COLO829 (cell line): ENCODE results near the gene KCP.

Source experiments
- DNase-seq: peaks from one replicate; pipeline ENCODE4 v3.0.0; 2012; ENCODE audit warnings: low spot score

Gene KCP

DNA sequence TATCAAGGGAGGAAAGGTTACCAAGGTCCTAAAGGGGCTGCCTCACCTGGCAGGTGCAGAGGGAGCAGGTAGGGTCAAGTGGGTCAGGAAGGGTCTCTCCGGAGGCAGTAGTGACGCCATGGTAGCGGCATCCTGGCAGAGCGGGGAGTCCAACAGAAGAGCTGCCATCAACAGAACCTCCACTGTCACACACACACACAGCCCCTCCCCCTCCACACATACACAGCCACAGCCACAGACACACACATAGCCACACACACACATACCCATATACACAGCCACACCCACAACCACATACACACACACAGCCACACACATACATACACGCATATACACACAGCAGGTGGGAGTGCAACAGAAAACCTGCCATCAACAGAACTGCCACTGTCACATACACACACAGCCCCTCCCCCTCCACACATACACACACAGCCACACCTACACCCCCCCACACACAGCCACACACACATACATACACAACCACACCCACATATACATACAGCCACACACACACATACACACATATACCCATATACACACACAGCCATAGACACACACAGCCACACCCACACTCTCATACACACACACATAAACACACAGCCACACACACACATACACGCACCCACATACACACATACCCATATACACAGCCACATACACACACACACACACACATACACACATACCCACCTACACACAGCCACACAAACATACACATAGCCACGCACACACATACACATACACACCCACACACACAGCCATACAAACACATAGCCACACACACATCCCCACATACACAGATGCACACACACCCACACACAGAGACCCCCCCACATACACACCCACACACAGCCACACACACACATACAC, 23.1 kb downstream of the KCP start:
- no peak for DNase-seq

DNA sequence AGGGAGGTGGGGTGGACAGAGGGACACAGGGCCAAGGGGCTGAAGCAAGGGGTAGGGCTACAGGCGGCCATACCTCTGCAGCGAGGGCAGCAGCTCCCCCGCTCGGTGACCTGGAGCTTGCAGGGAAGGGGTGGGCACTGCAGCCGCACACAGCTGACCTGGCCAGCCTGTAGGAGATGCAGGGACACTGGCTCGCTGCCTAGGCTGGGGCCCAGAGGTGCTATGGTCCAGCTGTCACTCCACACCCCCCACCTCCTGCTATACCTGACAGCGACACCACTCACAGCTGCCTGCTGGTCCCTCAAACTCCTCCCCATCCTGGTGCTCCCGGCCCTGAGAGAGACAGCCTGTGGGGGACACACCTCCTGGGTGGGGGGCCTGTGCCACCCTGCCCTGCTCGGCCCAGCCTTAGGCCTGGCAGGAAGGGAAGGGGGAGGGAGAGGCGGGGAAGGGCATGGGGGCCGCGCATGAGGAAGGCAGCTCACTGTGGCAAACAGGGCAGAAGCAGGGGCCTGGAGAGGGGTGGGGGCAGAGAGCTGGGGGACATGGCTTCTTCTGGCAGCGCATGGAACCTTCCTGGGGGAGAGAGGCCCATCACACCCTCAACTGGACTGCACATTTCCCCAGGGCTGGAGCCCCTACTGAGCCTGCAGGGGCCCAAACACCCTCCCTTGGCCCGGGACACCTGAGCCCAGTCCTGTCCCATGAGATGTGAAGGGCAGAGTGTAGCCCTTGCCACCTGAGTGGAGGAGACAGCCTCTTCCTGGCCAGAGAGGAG, 23.9 kb downstream of the KCP start:
- DNase-seq, result no peak

DNA sequence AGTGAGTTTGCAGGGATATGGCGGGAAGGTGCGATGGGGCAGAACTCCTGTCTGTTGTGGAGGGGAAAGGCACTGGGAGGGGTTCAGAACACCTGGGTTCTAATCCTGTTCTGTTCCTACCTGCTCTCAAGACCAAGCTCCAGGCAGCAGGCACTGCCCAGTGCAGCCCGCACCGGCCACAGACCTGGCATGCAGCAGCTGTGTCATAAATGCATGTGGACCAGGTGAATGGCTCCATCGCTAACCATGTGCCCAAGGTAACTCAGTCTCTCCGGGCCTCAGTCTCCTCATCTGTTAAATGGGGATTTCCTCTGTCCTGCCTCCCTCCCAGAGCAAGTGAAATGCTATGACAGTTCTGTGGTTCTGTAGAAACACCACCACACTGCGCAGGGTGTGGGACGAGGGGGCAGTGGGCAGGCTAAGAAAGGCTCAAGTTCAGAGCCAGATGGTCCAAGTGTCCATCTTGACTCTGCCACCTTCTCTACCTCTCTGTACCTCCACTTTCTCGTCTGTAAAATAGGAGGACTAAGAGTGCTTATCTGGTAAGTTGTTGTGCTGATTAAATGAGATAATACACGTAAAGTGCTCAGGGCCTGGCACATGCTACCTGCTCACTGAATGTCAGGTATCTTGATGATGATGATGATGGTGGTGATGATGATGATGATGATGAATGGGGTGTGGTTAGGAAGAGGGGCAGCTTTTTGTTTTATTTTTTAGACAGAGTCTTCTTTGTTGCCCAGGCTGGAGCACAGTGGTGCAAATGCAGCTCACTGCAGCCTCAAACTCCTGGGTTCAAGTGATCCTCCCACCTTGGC, 24.9 kb downstream of the KCP start:
- DNase-seq, result no peak

DNA sequence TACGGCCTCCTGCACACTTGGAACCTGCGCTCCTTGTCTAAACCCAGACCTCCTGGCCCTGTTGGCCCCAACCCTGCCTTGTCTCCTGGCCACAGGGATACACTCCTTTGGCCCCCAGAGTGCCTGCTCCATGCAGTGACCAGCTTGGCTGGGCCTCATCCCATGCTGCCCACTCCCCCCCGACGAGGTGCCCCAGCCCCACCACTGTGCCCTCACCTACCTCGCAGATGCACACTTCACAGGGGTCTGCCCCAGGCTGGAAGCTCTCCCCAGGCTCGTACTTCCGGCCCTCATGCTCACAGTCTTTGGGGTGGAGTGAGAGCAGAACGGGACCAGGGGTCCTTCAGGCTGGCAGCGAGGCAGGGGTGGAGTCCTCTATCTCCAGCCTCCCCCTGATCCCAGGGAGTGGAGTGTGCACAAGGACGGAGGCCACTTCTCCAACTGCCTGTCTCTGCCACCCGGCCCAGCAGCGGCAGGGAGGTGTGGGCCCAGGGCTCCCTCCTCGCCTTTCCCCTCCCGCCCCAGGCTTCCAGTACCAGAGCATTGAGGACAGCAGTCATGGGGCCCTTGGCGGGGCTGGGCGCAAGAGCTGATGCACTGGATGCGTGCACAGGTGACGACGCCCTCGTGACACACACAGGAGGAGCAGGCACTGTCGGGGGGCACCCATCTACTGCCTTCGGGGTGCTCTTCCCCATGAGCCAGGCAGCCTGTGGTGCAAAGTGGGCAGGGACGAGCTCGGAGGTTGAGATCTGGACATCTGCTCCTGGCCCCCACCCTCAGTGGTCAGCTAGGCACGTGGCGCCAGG, 25.7 kb downstream of the KCP start:
- DNase-seq, result no peak

DNA sequence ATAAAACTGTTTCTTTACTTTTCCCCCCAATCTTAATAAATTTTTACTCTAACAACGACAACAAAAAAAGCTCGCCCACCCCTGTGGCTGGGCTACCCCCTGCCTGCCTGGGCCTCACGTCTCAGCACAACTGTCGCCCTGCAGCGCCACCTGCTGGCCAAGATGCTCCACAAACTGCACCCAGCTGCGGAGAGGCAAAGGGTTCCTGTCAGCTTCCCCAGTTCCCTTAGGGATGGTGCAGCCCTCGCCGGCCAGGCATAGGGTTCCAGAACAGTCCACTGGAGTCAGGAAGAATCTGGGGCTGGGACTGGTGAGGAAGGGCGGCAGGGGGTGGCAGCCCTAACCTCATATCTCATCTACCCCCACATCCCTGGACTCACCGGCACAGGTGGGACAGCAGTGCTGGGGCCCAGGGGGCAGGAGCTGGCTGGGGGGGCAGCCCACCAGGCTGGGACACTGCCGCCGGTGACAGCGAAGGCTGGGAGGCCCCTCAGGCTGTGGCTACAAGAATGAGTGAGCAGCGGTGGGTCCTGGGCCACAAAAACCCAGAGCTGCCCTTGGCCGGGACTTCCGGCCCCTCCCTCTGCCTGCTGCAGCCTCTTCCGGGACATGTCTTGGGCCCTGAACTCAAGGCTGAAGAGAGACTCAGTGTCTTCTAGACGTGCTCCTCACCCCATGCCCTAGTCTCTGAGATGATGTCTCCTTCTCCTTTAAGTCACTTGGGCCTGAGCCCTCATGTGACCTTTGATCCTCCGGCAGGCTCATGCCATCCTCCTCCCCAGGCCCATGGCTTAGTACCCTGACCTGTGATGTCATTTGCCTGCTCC, 26.7 kb downstream of the KCP start:
- peak; percentile 97 for DNase-seq

DNA sequence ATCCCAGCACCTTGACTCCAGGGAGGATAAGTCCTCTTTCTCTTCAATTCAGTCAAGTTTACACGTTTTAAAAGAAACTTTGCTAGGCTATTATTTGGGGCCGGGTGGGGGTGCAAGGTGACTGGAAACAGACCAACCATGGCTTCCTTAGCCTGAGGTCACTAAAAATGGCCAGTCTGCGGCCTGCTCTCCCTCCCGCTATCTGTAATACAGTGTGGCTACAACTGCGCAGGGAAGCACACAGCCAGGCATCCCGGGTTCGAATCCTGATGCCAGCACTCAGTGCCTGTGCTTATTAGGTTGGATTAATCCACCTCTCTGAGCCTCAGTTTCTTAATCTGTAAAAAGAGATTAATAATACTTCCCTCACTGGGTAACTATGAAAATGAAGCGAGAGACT, 28.4 kb downstream of the KCP start:
- no peak for DNase-seq

DNA sequence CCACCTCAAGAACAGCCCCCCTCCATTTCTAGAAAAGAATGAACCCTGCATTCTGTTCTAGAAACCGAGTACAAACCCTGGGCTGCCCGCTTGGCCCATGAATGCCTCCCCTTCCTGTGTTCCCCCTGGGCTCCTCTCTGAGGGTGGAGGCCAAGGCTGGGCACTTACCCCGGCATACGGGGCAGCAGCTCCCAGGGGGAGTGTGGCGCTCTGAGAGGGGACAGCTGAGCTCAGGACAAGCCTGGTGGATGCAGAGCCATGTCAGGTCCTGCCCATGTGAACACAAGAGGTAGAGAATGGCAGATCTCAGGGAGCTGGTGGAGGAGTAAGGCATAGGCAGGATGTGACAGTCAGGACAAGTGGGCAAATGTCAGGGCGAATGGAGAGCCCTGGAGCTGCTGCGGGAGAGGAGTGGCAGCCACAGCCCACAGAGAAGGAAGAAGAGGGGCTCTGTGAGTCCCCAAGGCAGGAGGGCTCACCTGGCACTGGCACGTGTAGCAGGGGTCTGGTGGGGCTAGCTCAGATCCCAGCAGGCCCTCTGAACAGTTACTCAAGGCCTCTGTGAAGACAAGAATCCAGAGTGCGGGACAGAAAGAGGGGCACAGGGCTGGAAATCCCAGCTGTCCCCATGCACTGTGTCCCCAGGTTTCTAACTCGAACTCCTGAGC, 28.9 kb downstream of the KCP start:
- DNase-seq, result no peak

DNA sequence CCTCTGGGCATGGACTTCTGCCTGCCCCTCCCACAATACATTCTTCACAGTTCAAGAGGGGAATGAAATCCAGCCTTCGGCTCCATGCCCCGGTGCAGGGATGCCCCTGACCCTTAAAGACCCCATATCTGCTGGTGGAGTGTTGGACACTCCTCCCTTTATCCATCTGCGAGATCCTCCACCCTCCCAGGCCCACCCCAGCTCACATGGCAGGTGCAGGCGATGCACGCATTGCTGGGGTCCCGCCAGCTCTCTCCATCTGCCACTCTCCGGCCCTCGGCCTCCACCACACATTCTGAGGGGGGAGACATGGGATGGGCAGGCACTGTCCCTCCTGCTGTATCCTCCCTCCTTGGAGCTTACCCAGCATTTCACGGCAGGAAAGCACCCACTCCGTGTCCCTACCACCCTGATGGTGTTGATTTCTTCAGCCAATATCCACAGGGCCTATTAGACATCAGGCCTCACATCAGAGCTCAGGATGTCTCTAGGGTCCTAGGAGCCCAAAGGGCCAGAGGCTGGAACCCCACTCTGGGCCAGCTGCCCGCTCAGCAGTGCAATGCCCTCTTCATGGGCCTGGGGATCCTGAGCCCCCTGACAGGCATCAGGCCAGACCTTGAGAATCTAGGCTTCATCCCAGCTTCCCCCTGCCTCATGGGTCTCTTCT, 29.6 kb downstream of the KCP start:
- DNase-seq, result no peak

DNA sequence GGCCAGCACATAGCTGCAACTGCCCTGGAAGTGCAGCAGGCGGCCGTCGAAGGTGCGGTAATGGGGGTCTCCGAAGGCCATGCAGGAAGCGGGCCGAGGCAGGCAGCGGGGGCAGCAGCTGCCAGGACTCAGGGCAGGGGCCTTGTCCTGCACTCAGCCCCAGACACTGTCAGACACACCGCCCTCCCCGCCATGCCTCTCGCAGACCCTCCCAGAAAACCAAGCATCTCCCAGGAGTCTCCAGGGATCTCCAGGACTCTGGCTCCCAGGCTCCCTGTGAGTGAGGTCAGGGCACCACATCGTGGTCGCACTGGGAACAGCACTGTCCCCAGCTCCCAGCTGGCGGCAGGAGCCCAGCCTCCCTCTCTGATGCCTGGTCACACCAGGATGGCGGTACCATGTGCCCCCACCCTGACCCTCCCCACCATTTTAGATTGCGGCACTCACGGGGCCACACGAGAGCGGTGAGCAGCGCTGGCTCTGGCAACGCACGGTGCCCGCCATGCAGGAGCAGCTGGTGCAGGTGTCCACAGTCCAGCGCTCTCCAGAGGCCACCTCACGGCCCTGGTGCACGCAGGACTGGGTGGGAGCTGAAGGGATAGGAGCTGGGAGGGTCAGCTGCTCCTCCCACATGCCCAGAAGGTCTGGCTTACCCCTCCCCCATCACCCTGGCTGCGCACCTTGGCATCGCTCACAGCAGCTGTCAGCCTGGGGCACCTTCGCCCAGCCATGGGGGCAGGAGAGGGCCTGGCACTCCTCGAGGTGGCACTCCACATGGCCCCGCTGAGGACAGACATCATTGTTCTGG, 30.4 kb downstream of the KCP start:
- DNase-seq, result peak; percentile 97

DNA sequence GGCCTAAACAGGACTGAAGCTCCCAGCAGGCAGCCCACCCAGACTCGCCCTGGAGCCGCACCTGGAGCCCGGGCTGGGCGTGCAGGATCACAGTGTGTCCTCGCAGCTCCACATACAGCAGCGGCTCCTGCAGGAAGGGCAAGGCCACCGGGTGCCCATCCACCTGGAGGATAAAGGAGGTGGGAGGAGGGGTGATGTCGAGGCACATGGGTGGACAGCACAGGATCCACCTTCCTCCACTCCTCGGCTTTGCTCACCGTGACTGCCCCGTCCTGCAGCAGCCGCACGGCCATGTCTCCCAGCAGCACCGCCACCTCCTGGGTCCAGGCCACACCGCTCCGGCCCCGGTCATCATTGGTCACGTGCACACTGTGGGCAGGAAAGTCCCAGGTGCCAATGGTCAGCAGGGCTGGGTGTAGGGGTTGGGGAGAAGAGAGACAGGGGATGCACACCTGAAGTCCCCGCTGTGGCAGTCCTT, 31.0 kb downstream of the KCP start:
- no peak for DNase-seq

DNA sequence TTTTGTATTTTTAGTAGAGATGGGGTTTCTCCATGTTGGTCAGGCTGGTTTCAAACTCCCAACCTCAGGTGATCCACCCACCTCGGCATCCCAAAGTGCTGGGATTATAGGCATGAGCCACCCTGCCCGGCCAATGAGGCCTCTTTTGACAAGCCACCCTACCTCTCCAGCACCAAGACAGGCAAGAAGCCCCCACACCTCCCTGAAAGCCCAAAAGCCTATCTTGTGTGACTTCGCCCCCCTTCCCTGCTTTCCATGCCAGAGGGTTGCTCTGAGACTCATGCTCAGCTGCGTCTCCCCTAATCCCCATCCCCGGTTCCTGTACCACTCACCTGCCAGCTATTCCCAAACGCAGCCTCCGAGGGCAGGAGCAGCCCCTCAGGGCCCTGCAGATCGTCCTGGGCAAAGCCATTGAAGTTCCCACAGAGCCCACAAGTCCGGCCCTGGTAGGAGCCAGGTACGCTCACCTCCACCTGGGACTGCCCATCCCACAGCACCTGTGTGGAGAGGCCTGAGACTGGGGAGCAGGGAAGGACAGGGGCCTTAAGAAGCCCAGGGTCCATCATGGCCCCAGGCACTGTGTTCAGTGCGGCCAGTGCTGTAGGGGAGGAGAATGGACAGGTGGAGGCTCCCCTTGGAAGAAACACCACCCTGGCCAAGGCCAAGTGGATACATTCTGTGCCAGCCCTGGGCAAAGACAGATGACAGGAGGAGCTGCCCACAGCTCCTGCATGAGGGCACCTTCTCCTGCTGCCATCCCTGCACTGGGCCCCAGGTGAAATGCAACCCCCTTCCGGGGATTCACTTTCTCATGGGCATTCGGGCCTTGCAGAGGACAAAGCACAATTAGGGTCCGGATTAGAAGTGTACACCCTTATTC, 32.0 kb downstream of the KCP start:
- no peak for DNase-seq

DNA sequence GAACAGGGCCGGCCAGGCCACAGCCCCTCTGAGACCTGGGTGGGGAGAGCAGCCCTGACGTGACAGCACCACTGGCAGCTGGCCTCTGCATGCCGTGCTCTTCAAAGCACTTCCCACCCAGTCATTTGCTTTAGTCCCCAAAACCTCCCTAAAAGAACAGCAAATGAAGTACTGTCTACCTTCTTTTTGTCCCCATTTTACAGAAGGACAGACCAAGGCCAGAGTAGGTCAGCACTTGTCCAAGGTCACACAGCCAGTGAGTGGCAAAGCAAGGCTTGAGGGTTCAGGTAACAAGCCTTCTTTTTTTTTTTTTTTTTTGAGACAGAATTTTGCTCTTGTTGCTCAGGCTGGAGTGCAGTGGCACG, 32.8 kb downstream of the KCP start:
- DNase-seq, result no peak

DNA sequence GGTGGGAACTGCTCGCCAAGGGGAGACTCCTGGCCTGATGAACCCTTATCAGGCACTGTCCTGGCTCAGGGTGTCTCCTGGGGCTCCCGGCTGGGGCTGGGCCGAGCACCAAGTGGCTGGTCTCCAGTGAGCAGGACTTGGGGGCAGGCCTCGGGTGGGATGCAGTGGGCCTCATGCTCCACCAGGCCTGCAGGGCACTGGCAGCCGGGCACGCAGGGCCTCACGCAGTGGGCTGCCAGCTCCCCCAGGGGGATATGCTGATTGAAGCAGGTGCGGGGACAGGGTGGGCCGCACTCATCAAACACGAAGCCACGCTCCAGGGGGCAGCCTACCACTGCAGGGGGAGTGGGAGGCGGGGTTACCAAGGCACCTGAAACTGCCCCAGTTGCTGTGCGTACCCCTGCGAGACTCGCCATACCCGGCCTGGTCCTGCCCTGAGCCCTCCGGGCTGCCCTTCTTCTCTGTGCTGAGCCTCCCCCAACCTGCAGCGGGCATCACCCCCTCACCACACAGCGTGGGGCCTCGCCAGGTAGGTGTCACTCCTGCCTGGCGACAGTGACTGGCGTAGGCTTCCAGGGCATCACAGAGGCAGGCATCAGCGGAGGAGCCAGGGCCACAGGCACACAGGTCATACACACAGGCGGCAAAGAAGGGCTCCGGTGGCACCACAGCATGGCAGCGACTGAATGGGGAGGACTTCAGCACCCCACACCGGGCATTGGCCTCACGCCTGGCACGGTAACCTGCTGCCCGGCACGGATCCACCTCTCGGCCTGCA, 33.3 kb downstream of the KCP start:
- no peak for DNase-seq

DNA sequence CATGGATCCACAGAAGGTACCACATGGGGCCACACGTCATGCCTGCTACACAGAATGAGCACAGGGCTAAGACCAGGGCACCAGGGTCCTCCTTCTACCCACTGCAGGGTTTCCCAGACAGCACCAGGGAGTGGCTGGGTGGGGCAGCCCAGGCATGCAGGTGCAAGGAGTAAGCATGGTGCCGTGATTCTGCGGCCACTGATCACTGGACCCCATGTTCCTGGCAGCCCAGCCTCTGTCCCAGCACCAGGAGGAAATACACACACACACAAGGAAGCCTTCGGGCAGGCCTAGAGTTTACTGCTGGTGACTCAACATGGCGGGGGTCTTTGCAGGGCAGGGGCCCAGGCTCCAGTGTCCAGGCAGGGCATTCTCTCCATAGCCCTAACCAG, 33.9 kb downstream of the KCP start:
- DNase-seq, result no peak

DNA sequence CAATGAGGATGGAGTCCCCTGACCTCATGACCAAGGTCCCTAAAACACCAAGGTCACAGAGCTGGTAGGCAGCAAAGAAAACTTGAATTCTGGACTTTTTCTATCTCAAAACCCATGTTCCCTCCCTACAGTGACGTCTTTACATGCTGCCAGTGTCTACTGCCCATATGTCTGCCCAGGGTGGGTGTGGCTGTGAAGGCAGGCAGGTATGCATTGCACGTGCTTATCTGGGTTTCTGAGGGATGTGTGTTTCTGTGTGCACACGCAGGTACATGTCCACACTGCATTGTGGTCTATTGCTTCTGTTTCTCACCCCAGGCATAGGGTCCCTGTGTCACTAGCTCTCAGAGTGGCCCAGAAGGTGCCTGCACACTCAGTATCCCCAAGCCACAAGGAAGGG, 34.4 kb downstream of the KCP start:
- DNase-seq, result no peak

DNA sequence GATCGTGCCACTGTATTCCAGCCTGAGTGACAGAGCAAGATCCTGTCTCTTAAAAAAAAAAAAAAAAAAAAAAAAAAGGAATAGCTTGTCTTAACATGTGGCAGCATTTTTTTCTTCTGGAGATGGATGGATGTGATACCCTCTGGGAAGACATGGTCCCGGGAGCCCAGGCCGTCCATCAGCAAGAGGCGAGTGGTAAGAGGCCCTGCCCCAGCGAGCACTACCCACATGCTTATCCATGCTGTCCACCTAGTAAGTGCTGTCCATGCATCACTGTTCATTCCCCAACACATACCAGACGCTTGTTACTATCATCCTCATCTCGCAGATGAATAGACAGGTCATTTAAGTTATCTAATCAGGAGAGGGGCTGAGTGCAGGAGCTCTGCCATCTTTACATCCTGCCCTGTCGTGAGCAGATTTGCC, 35.0 kb downstream of the KCP start:
- no peak for DNase-seq
